IPS-18c (cell line): ENCODE measurements around the gene MYMX.

Experiments used
- H3K4me3 ChIP-seq: 2 replicates; pipeline ENCODE4 v1.7.0; 2013; ENCODE audit warnings: low read depth, mild to moderate bottlenecking, low read length, moderate library complexity; ENCODE audit not compliant: insufficient read depth
- H3K9me3 ChIP-seq: one replicate; pipeline ENCODE4 v1.6.1; 2013; ENCODE audit warnings: mild to moderate bottlenecking, low read length, moderate library complexity; ENCODE audit not compliant: control insufficient read depth, insufficient read depth

Gene MYMX

DNA sequence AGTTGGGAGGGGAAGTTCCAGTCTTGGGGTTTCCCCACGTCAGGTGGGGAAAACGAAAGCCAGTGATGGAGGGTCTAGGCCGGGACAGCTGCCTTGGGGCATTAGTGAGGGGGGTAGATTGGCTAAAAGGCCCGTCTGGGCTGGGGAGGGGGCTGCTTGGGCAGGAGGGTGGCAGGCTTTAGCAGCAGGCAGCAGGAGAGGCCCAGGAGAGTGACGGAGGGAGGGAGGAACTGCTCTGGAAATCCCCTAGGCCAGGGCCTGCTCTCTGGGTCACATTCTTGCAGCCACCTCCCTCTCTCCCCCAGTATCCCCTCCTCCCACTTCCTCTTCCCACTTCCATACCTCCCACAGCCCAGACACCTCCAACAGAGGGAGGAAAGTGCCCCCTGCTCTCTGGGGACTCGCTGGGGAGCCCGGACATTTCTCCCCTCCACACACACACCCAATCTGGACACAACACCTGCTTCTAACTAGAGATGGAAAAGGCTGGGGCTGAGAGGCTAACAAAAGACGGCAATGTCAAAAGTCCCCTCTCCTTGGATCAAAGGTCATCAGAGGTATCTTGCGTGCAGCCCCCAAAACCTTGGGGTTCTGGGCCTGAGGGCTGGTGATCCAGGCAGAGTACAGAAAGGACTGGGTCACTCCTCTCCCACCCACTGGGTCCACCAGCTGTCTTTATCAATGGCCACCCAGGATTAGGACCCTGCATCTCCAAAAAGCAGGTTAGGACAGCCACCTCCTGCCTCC, 46.8 kb downstream of the MYMX start:
- H3K9me3 ChIP-seq, result no peaks in the 10 kb centered on the region

DNA sequence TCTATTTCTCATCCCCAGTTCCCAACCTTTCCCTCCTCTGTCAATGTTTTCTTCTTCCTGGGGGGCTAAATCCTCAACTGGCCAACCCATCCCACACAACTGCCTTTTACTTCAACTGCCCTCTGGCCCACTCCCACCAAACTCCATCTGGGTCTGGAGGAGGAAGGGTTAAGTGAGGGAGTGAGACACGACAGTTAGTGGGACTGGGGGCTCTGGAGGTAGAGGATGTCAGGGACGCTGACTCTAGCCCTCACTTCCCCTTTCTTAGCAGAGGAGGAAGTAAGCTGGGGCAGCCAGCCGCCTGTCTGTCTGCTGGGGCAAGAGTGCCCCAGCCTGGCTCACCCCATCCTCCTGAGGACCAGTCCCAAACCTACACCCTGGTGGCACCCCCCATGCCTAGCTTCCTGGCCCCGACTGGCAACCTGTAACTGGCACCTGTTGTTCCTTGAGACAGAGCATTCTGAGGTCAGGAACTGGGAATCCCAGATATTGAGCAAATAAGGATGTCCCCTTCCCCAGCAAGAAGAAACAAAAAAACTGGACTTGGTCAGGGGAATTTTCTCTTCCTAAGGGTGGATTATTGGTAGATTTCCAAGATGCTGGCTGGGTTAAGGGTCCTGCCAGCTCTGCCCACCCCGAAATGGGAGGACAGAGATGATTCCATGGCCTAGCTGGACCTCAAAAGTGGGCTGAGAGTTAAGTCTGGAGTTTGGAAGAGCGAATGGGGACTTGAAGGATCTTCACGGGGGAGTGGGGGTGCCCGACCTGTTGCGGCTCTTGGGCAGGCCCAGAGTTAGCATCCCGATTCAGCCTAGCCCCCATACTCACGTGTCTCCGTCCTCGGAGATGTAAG, 47.7 kb downstream of the MYMX start:
- H3K9me3 ChIP-seq, result no peaks in the 10 kb centered on the region
- H3K4me3 ChIP-seq, result peak overlapping the region; percentile 90

More for the DNA sequence above, 46.8 kb downstream of the MYMX start:
- peak overlapping the region; percentile 90 for H3K4me3 ChIP-seq

DNA sequence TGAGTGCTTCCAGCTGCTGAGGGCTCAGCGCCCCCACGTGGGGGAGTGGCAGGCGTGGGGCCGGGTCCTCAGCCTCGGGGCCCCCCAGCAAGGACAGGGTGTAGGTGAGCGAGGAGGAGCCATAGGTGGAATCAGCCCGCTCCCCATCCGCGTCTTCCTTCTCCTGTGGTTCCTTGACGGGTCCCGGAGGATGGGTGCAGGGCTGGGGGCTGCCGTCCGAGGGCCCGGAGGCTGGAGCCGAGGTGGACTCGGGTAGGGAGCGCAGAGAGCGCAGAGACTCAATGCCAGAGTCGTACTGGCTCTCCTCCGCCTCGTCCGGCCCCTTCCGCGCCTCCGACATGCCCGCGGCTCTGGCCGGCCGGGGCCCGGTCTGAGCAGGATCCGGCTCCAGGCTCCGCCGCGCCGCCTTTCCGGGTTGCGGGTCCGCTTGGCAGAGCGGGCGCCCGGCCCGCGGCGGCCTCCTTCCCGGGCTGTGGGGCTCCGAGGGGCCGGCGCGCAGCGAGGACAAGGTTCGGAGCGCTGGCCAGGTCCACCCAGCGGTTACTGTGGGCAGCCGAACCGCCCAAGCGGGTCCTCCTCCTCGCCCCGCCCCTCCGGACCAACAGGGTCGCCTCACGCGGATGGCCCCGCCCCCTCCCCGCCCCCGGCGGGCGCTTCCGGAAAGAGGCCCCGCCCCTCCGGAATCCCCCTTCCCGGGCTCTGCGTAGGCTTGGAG, 48.4 kb downstream of the MYMX start, which contains the start of gene NFKBIE:
NFKBIE (minus strand) TSS at position 545 of the 715 bp plus-strand sequence; CDS start at position 340, 205 bp downstream.
- H3K4me3 ChIP-seq, result peak within 1 kb of the TSS; percentile 90
- no peaks in the 10 kb centered on the region for H3K9me3 ChIP-seq

DNA sequence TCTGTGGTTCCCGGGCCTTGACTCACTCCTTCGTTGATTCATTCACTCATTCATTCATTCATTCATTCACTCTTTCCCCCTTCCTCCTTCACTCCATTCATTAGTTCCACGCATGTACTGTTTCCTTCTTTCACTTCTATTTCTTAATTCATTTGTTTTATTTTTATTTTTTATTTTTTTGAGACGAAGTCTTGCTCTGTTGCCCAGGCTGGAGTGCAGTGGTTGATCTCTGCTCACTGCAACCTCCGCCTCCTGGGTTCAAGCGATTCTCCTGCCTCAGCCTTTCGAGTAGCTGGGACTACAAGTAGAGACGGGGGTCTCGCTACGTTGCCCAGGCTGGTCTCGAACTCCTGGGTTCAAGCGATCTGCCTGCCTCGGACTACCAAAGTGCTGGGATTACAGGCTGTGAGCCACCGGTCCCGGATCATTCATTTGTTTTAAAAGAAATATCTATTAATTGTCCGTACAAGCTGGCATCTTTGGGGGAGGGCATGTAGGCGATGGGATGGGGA, 49.1 kb downstream of the MYMX start:
- H3K9me3 ChIP-seq, result no peaks in the 10 kb centered on the region
- H3K4me3 ChIP-seq, result no peak overlapping the region

DNA sequence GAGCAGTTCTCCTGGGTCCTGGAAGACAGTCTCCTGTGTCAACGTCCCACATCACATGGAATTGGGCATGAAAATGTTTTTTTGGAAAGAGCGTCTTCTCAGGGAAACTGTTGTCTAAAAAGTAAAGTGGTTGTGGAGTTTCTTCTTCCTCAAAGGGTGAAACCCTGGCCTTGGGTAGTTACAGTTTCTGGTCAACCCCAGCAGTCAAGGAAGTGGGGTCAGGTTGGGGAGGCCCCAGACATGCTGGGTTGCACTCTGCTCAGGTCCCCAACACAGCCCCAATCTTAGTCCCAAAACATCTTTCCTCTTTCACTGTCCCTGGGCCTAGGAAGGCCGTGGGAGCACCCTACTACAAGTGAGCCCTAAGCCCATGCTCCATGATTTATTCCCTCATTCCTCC, 49.6 kb downstream of the MYMX start:
- Histone ChIP-seq H3K4me3 (no peak overlapping the region), H3K9me3 (no peaks in the 10 kb centered on the region)

DNA sequence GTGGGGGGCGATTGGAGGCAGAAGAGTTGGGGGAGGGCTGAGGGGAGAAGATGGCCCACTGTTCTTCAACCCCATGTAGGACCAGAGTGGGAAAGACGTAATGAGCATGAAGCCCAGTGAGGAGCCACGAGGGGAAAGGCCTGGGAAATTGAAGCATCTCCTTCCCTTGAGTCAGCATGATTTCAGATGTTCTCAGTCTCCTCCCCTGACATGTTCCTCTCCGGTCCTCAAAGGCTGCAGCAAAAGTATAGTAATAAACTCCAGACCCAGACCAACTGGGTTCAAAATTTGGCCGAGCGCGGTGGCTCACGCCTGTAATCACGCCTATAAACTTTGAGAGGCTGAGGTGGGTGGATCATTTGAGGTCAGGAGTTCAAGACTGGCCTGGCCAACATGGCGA, 50.5 kb downstream of the MYMX start:
- Histone ChIP-seq H3K9me3 (no peaks in the 10 kb centered on the region), H3K4me3 (no peak overlapping the region)
